ENCODE results near the gene ADAM8.

DNA sequence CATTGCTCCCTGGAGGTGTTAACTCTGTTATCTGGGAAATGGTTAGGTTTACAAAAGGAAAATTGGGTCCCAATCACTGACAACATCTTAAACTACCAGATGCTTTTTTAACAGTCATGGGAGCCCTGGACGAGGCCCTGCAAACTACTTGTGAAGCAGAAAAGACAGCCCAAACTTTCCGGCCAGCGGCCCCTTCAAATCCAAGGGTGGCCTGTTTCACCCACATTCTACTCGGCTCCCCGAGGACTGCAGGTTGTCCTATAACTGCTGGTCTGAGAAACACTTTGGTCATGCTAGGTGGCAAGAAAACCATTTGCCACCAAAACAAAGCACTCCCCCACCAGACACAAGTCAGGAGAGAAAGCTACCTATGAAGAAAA is 29.4 kb upstream of the ADAM8 start:
- no peak for TF ChIP-seq POLR2A (IDR thresholded peaks at IDR 0.05)
- TF ChIP-seq, protein P1, sequence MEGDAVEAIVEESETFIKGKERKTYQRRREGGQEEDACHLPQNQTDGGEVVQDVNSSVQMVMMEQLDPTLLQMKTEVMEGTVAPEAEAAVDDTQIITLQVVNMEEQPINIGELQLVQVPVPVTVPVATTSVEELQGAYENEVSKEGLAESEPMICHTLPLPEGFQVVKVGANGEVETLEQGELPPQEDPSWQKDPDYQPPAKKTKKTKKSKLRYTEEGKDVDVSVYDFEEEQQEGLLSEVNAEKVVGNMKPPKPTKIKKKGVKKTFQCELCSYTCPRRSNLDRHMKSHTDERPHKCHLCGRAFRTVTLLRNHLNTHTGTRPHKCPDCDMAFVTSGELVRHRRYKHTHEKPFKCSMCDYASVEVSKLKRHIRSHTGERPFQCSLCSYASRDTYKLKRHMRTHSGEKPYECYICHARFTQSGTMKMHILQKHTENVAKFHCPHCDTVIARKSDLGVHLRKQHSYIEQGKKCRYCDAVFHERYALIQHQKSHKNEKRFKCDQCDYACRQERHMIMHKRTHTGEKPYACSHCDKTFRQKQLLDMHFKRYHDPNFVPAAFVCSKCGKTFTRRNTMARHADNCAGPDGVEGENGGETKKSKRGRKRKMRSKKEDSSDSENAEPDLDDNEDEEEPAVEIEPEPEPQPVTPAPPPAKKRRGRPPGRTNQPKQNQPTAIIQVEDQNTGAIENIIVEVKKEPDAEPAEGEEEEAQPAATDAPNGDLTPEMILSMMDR (IDR thresholded peaks at IDR 0.05): no peak

All from esophagus squamous epithelium (tissue), 4 donors.